Right atrium auricular region (tissue), 2 donors: ENCODE measurements around the gene FGF22. TPM values are rescaled to one million over a fixed set of nuclear protein-coding genes. Genes with fewer than 3 reads are reported as not detected.

Experiments used
- DNase-seq: peaks from one replicate; pipeline ENCODE4 v3.0.0-alpha.2; 2019; ENCODE audit warnings: low spot score
- H3K27ac ChIP-seq, 2 donors: fragments of 200-600 bp; sonication (generic); 1 replicate in 1 of 2; 2 replicates in 1 of 2; pipeline ENCODE4 v1.5.1; 2016 to 2019
- H3K27me3 ChIP-seq, 2 donors: fragments of 200-600 bp; sonication (generic); one replicate each; pipeline versions ENCODE4 v1.5.1 to v1.6.0; 2017 to 2019
- H3K36me3 ChIP-seq: fragments of 200-600 bp; sonication (generic); one replicate; pipeline ENCODE4 v1.5.1; 2016
- H3K4me1 ChIP-seq, 2 donors: fragments of 200-600 bp; sonication (generic); one replicate each; pipeline versions ENCODE4 v1.5.1 to v1.6.0; 2017 to 2019
- H3K4me3 ChIP-seq, 2 donors: fragments of 200-600 bp; sonication (generic); 1 replicate in 1 of 2; 2 replicates in 1 of 2; pipeline ENCODE4 v1.5.1; 2017 to 2019; ENCODE audit warnings: mild to moderate bottlenecking in 1 of 2, moderate library complexity in 1 of 2
- H3K9me3 ChIP-seq, 2 donors: fragments of 200-600 bp; sonication (generic); one replicate each; pipeline ENCODE4 v1.5.1; 2019
- total RNA-seq, 2 donors: library from RNA; depleted of rRNA; stranded (reverse); fragments of >200 nt; gene quantifications; one replicate each; pipeline ENCODE4 v1.1.0, GENCODE V29; 2016
- TF ChIP-seq, protein P1 (sequence below), 2 donors: fragments of 200-600 bp; sonication (generic); IDR thresholded peaks; one replicate each; pipeline ENCODE4 v1.5.1; 2019; ENCODE audit warnings: antibody characterized with exemption in 2 of 2

The FGF22 gene
- total RNA-seq, 2 donors from 2014 or later, result 0.35 to 0.37 TPM

DNA sequence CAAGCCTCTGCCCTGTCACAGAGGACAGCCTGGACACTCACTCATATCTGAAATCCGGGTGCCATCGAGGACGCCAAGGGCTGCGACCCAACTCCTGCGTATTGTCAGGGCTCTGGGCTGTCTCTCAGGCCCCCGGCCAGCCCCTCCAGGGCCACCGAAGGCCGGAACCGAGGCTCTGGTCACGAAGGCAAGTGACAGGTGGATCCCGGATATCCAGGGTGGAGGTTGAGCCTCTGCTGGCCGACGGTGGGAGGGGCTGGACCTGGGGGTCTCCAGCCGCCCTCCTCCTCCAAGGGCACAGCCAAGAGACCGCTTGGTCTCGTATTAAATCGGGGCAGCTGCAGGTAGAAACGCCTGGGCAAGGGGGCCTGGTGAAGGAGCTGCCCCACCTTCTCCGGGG is 17.9 kb downstream of the FGF22 start:
- Histone ChIP-seq H3K4me3 (no peak overlapping the region), H3K36me3 (peaks cover 11% of the 10 kb centered on the region), H3K27me3 (no peaks in the 10 kb centered on the region), H3K27ac (no peak overlapping the region), H3K9me3 (no peaks in the 10 kb centered on the region), H3K4me1 (peaks cover 0 to 67% of the 10 kb centered on the region in 2 donors)
- no peak for DNase-seq
- TF ChIP-seq, protein P1, sequence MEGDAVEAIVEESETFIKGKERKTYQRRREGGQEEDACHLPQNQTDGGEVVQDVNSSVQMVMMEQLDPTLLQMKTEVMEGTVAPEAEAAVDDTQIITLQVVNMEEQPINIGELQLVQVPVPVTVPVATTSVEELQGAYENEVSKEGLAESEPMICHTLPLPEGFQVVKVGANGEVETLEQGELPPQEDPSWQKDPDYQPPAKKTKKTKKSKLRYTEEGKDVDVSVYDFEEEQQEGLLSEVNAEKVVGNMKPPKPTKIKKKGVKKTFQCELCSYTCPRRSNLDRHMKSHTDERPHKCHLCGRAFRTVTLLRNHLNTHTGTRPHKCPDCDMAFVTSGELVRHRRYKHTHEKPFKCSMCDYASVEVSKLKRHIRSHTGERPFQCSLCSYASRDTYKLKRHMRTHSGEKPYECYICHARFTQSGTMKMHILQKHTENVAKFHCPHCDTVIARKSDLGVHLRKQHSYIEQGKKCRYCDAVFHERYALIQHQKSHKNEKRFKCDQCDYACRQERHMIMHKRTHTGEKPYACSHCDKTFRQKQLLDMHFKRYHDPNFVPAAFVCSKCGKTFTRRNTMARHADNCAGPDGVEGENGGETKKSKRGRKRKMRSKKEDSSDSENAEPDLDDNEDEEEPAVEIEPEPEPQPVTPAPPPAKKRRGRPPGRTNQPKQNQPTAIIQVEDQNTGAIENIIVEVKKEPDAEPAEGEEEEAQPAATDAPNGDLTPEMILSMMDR (IDR thresholded peaks at IDR 0.05), result no peak

DNA sequence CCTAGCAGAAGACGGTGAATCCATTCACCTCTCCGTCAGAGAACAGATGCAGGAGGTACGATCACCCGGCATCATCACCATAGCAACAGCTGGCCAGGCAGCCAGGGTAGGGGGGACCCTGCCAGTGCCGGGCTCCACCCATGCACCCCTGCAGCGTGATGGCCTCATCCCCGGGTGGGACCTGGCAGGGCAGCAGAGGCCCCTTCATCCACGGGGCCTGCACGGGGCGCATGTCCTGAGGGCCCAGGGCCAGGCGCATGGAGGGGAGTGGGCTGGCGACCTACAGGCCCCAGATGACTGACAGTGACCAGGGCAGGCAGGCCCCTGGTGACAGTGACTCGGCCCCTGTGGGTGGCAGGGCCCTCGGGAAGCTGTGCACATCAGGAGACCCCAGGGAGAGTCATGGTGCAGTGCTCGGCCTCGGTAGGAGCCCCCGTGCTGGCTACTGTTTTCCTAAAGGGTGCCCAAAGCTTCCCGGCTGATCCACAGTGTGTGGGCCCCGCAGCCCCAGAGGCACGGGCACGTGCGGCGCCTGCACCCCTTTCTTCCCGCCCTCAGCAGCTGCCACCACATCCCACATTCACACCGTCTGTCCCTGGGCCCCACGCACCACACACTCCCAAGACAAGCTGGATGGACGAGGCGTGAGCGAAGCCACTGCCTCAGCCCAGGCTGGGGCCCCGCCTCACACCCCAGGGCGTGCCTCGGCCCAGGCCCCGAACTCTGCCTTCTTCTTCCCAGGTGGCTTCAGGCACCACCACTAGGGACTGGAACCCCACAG is 18.6 kb downstream of the FGF22 start:
- Histone ChIP-seq H3K27ac (peak overlapping the region; percentile 71 to 92), H3K9me3 (no peaks in the 10 kb centered on the region), H3K4me3 (no peak overlapping the region), H3K36me3 (peaks cover 7% of the 10 kb centered on the region), H3K27me3 (no peaks in the 10 kb centered on the region), H3K4me1 (peaks cover 0 to 67% of the 10 kb centered on the region in 2 donors)
- DNase-seq, result no peak
- TF ChIP-seq, protein P1 (IDR thresholded peaks at IDR 0.05), result no peak

DNA sequence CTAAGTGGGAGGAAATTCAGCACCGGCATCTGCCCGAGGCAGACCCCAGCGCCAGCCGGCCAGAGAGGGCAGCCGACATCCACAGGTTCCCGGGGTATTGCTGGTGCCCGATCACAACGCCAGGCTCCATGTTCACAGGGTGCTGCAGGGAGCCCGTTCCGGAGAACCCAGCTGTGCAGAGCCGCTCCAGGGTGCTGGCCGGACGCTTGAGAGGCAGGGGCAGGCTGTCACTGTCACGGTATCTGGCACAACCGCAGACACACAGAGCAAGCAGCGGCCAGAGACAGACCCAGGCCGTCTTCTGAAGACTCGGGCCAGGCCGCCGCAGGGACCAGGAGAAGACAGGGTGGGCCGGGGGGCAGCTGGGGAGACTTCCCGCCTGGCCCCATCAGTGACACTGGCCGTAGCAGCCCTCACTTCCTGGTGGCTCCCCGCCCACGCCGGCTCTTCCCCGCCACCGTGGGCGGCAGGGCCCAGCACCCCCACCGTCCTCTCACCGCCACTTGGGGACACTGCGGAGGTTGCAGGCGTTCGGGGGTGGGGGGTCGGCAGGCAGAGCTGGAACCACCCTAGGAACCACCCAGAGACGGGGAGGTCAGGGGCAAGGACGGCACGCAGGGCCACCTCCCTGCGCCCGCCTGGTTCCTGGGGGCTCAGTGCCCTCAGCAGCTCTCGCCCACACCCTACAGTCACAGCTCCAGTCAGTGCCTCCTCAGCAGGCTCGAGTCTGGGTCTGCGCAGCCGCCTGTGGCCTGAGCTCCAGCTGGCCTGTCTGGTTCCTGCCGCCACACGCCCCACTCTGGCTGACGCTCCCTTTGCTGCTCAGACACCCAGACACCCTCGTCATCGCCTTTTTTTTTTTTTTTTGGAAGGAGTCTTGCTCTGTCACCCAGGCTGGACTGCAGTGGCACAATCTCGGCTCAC is 19.5 kb downstream of the FGF22 start:
- peaks cover under 1% of the 10 kb centered on the region for H3K36me3 ChIP-seq
- H3K27me3 ChIP-seq, result no peaks in the 10 kb centered on the region
- TF ChIP-seq, protein P1 (IDR thresholded peaks at IDR 0.05), result no peak
- H3K27ac ChIP-seq, result peak overlapping the region; percentile 90 to 92
- H3K9me3 ChIP-seq, result no peaks in the 10 kb centered on the region
- peaks cover 0 to 76% of the 10 kb centered on the region in 2 donors for H3K4me1 ChIP-seq
- peak overlapping the region in 1 of 2 donors; percentile 14 for H3K4me3 ChIP-seq
- DNase-seq, result peak; percentile 85

DNA sequence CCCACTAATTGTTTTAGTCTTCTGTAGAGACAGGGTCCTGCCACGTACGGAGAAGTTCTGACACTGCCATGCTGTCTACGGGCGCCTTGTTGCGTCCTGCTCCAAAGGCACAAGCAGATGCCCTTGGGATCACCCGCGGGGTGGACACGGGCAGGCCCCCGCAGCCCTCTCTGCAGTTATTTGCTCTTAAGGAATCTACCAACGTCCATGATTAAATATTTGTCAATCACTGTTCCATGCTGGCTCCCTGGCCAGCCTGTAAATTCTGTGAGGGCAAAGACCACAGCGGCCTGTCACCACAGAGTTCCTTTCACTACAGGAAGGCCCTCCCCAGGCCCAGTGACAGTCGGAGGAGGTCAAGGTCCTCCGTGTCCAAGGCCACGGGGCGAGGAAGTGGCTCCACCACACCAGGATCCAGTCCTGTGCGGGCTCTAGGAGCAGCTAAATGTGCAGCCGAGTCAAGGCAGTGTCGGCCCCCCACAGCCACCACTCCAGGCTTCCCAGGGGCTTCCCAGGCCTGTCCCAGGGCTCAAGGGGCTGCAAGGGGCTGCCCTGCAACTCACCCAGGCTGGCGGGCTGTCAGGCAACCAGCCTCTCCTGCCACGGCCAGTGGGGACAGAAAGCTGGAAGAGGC is 21.2 kb downstream of the FGF22 start:
- H3K4me3 ChIP-seq, result peak overlapping the region in 1 of 2 donors; percentile 100
- no peaks in the 10 kb centered on the region for H3K27me3 ChIP-seq
- H3K27ac ChIP-seq, result peak overlapping the region; percentile 90 to 92
- H3K4me1 ChIP-seq, result peaks cover 0 to 81% of the 10 kb centered on the region in 2 donors
- TF ChIP-seq, protein P1 (IDR thresholded peaks at IDR 0.05), result no peak
- H3K36me3 ChIP-seq, result no peaks in the 10 kb centered on the region
- DNase-seq, result no peak
- no peaks in the 10 kb centered on the region for H3K9me3 ChIP-seq

DNA sequence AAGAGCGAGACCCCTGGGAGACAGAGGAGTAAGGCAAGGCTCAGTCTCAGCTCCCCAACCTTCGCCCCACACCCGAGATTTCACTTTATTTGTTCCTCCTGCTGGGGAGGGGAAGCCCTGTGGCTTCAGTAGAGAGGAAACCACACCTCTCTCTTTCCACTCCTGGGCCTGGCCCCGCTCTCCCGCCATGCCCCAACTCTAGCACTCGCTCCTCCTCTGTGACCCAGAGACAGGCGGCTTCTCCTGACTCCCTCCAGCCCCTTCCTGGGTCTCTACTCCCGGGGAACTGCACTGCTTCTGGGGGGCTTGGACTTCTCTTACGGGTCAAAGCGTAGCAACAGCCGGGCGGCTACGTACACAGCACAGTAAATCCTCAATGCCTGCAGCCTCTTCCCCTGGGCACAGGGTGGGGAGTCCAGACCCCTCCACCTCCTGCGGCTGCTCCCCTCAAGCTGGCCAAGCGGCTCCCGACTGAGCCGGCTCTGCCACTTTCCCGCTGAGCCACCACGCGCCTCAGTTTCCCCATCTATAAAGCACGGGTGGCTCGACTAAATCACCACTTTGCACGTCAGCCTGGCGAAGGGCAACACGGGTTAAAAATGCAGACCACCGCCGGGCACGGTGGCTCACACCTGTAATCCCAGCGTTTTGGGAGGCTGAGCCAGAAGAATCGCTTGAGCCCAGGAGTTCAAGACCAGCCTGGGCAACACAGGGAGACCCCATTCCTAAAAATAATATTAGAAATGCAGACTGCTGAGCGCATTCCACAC is 21.9 kb downstream of the FGF22 start:
- Histone ChIP-seq H3K27me3 (no peaks in the 10 kb centered on the region), H3K27ac (peak overlapping the region; percentile 90 to 92), H3K4me1 (peaks cover 0 to 78% of the 10 kb centered on the region in 2 donors), H3K9me3 (no peaks in the 10 kb centered on the region), H3K4me3 (peak overlapping the region; percentile 93 to 100), H3K36me3 (no peaks in the 10 kb centered on the region)
- TF ChIP-seq, protein P1 (IDR thresholded peaks at IDR 0.05), result no peak
- no peak for DNase-seq
